ENCODE results near the gene SPEM2. TPM values are rescaled to one million over a fixed set of nuclear protein-coding genes. Genes with fewer than 3 reads are reported as not detected.

SPEM2 gene
- total and polyA plus RNA-seq, 9 donors = not detected

- intact Hi-C loops (cut with DNase I) = loop anchor here in 1 of 4 donors (5.0 kb wide), 1 partner anchor 61 kb away; no protein-coding TSS in a partner anchor
- no peaks in the 10 kb centered on the region for H3K9me3 ChIP-seq
- H3K36me3 ChIP-seq = no peaks in the 10 kb centered on the region
- WGBS, 3 donors = 82 to 83% (median 82%) methylated on average over 49 to 58 of the region's 58 CpGs
- no peaks in the 10 kb centered on the region for H3K27me3 ChIP-seq
- peaks cover 5% of the 10 kb centered on the region for H3K4me1 ChIP-seq (ENCODE audit: insufficient read depth)
- no peak overlapping the region for H3K4me3 ChIP-seq
- peak in 1 of 5 donors; percentile 39 for DNase-seq
- TF ChIP-seq POLR2A (IDR thresholded peaks at IDR 0.05) (no peak), CTCF (IDR thresholded peaks at IDR 0.05) (no peak), EP300 (IDR thresholded peaks at IDR 0.05) (no peak)
- H3K27ac ChIP-seq = no peak overlapping the region
Measured at GRCh38 chr17:7408252-7408727, 17.1 kb upstream of the SPEM2 start.

DNA sequence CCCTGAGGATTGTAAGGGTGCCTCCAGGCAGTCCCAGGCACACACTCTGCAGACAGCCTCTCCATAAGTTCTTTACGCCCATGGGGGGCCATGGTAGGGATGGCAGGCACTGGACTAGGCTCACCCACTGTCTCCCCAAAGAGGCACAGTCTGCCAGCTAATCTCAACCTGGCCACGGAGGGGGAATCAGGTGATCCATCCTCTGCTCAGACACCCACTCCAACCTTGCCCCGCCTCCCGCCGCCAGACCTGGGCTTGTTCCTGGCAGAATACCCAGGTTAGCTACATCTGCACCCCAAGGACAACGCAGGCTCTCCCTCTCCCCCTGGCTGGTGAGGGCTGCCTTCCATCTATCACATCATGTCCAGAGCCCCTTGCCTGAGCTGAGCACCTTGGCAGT lies 16.6 kb upstream of the SPEM2 start:
- TF ChIP-seq CTCF (IDR thresholded peaks at IDR 0.05) (no peak), EP300 (IDR thresholded peaks at IDR 0.05) (no peak), POLR2A (IDR thresholded peaks at IDR 0.05) (no peak)
- Histone ChIP-seq H3K4me3 (no peak overlapping the region), H3K27ac (no peak overlapping the region), H3K9me3 (no peaks in the 10 kb centered on the region), H3K4me1 (ENCODE audit: insufficient read depth) (peaks cover 5% of the 10 kb centered on the region), H3K36me3 (no peaks in the 10 kb centered on the region), H3K27me3 (no peaks in the 10 kb centered on the region)
- 57 to 73% (median 73%) methylated on average over 6 of the region's 6 CpGs for WGBS, 3 donors
- DNase-seq = no peak
- intact Hi-C loops (cut with DNase I) = loop anchor here in 1 of 4 donors (5.0 kb wide), 1 partner anchor 62 kb away; no protein-coding TSS in a partner anchor

DNA sequence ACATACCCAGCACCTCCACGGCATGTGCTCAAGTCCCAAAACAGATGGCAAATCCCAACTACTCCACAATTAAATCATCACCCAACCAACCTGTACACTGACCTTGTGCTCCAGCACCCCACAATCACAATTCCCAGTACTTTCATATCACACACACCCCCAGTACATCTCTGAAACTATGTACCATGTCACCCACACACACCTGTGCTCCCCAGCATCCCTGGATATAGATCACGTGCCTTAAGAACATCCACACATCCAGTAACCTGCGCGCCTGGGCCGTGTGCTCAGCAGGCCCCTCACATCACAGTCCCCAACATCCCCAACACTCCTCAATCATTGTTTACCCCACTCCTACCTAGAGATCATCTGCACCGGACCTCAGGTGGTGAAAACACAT lies 15.7 kb upstream of the SPEM2 start:
- DNase-seq = no peak
- Histone ChIP-seq H3K36me3 (no peaks in the 10 kb centered on the region), H3K9me3 (no peaks in the 10 kb centered on the region), H3K4me1 (ENCODE audit: insufficient read depth) (peaks cover 5% of the 10 kb centered on the region), H3K27me3 (no peaks in the 10 kb centered on the region), H3K27ac (no peak overlapping the region), H3K4me3 (no peak overlapping the region)
- intact Hi-C loops (cut with DNase I) = loop anchor here in 1 of 4 donors (5.0 kb wide), 1 partner anchor 62 kb away; no protein-coding TSS in a partner anchor
- 86 to 93% (median 91%) methylated on average over 6 of the region's 6 CpGs for WGBS, 3 donors
- no peak for TF ChIP-seq POLR2A (IDR thresholded peaks at IDR 0.05)
- no peak for TF ChIP-seq EP300 (IDR thresholded peaks at IDR 0.05)
- no peak for TF ChIP-seq CTCF (IDR thresholded peaks at IDR 0.05)

DNA sequence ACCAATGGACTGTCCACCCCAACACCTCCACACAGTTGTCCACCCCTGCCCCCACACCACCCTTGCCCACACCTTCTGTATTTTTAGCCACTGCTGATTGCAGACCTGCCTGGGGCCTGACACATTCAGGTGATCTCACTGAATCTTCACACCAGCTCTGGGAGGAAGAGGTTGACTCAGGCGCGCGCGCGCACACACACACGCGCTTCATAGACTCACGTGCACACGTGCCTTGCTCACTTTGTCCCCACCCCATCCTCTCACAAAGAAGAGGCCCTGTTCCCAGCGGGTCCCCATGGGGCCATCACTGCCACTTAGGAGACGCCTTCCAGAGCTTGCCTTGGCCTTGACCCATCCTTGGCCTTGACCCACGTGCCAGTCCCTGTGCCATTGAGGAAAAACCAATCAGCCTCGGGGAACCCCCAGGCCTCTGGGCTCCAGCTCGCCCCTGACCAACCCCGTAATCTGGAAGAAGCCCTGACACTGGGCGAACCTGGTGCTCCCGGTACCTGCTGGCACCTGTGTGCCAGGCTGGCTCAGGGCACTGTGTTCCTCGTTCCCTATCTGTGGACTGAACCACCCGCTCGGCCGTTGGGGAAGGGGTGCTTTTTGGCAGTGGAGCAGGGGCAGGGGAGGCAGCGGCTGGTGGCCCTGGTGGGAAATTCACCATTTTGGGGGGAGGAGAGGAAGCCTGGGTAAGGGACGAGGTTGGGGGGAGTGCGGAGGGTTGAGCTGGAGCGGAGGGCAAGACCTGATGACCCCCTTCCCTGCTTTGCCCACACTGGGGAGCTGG lies 14.6 kb upstream of the SPEM2 start:
- TF ChIP-seq CTCF (IDR thresholded peaks at IDR 0.05) = no peak
- TF ChIP-seq EP300 (IDR thresholded peaks at IDR 0.05) = no peak
- TF ChIP-seq POLR2A (IDR thresholded peaks at IDR 0.05) = no peak
- H3K27ac ChIP-seq = no peak overlapping the region
- peaks cover 2% of the 10 kb centered on the region for H3K4me1 ChIP-seq (ENCODE audit: insufficient read depth)
- no peak for DNase-seq
- H3K36me3 ChIP-seq = no peaks in the 10 kb centered on the region
- no peak overlapping the region for H3K4me3 ChIP-seq
- H3K27me3 ChIP-seq = no peaks in the 10 kb centered on the region
- H3K9me3 ChIP-seq = no peaks in the 10 kb centered on the region
- intact Hi-C loops (cut with DNase I) = no loop called here
- 84 to 87% (median 87%) methylated on average over 25 of the region's 25 CpGs for WGBS, 3 donors

All from ovary (tissue), 9 donors.